Parathyroid adenoma (tissue), 2 donors: ENCODE measurements around the gene JMJD6.

Experiments used
- H2AFZ ChIP-seq: fragments of 300-600 bp; sonication (generic); one replicate; pipeline ENCODE4 v1.7.0; 2017; ENCODE audit warnings: antibody characterized with exemption, mild to moderate bottlenecking
- H3K27ac ChIP-seq: fragments of 300-600 bp; sonication (generic); one replicate; pipeline ENCODE4 v1.7.0; 2017
- H3K27me3 ChIP-seq: fragments of 300-600 bp; sonication (generic); one replicate; pipeline ENCODE4 v1.7.0; 2017; ENCODE audit warnings: low read length; ENCODE audit not compliant: control insufficient read depth, insufficient read depth
- H3K36me3 ChIP-seq: fragments of 300-600 bp; sonication (generic); one replicate; pipeline ENCODE4 v1.7.0; 2017; ENCODE audit warnings: low read length; ENCODE audit not compliant: control insufficient read depth, insufficient read depth
- H3K4me1 ChIP-seq: fragments of 300-600 bp; sonication (generic); one replicate; pipeline ENCODE4 v1.7.0; 2017; ENCODE audit warnings: control low read depth
- H3K4me2 ChIP-seq: fragments of 300-600 bp; sonication (generic); one replicate; pipeline ENCODE4 v1.7.0; 2017; ENCODE audit warnings: low read length
- H3K4me3 ChIP-seq: fragments of 300-600 bp; sonication (generic); one replicate; pipeline ENCODE4 v1.7.0; 2017; ENCODE audit warnings: low read depth, low read length
- H3K79me2 ChIP-seq: fragments of 300-600 bp; sonication (generic); one replicate; pipeline ENCODE4 v1.7.0; 2017; ENCODE audit warnings: control low read depth
- H3K9ac ChIP-seq: fragments of 300-600 bp; sonication (generic); one replicate; pipeline ENCODE4 v1.7.0; 2017; ENCODE audit warnings: mild to moderate bottlenecking
- H3K9me3 ChIP-seq: fragments of 300-600 bp; sonication (generic); one replicate; pipeline ENCODE4 v1.7.0; 2017; ENCODE audit warnings: low read length; ENCODE audit not compliant: control insufficient read depth
- CTCF ChIP-seq: fragments of 300-600 bp; sonication (generic); IDR thresholded peaks from one replicate; pipeline ENCODE4 v1.7.0; 2017; ENCODE audit warnings: antibody characterized with exemption, mild to moderate bottlenecking
- donor health status: primary hyperparathyroidism.

JMJD6 gene

DNA sequence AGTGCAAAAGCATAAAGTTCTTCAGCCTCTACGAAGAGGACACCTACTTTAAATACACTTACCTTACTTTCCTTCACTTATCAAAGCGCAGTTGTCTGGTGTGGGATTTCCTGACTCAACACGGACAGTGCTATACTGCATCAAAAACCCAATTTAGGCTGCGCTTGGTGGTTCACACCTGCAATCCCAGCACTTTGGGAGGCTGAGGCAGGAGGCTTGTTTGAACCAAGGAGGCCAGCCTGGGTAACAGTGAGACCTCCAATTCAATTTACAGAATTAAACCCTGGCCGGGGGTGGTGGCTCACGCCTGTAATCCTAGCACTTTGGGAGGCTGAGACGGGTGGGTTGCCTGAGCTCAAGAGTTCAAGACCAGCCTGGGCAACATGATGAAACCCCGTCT lies 4.1 kb downstream of the JMJD6 start:
- no peaks in the 10 kb centered on the region for H3K36me3 ChIP-seq
- peaks cover 7% of the 10 kb centered on the region for H3K4me1 ChIP-seq
- no peak overlapping the region for H2AFZ ChIP-seq
- no peak overlapping the region for H3K4me3 ChIP-seq
- no peaks in the 10 kb centered on the region for H3K27me3 ChIP-seq
- no peak overlapping the region for H3K4me2 ChIP-seq
- H3K79me2 ChIP-seq, result peaks cover 36% of the 10 kb centered on the region
- no peak overlapping the region for H3K27ac ChIP-seq
- no peak overlapping the region for H3K9ac ChIP-seq
- no peaks in the 10 kb centered on the region for H3K9me3 ChIP-seq
- no peak for TF ChIP-seq CTCF

DNA sequence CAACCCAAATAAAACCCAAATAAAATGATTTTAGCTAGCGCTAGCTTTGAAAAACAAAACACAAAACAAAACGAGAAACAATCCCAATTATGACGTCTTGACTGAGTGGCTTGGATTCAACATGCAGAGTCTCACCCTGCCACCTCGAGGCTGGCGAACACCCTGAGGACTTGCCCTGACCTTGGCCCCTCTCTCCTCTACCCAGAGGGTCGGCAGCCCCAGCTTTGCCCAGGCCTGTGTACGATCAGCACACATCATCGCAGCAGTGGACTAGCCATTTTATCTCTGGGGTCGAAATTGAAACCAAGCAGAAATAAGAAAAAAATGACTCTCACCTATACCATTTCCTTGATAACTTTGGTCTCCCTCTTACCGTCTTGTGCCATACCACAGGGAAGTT lies 4.9 kb downstream of the JMJD6 start:
- Histone ChIP-seq H3K4me2 (no peak overlapping the region), H3K9ac (no peak overlapping the region), H3K79me2 (peaks cover 35% of the 10 kb centered on the region), H3K36me3 (no peaks in the 10 kb centered on the region), H3K9me3 (no peaks in the 10 kb centered on the region), H3K27ac (no peak overlapping the region), H3K4me3 (no peak overlapping the region), H2AFZ (no peak overlapping the region), H3K27me3 (no peaks in the 10 kb centered on the region), H3K4me1 (peaks cover 7% of the 10 kb centered on the region)
- no peak for TF ChIP-seq CTCF

DNA sequence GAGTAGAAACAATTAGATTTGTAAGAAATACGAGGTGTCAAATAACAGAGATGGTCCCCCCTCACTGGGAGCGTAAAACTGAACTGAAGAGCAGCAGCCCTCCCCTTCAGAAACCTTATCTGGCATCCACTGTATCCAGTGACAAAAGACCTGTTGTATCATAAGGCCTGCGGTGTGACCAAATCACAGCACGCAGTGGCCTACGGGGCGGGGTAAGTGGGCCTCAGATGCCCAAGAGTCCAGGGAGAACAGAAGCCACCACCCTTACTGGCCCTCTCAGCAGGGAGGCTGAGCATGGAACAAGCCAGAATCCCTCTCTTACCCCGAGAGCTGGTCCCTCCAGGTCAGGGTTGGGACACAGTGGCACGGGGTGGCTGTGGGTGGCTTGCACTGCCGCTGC lies 5.5 kb downstream of the JMJD6 start:
- no peak overlapping the region for H2AFZ ChIP-seq
- no peaks in the 10 kb centered on the region for H3K27me3 ChIP-seq
- H3K79me2 ChIP-seq, result peaks cover 35% of the 10 kb centered on the region
- peaks cover 7% of the 10 kb centered on the region for H3K4me1 ChIP-seq
- no peak for TF ChIP-seq CTCF
- no peak overlapping the region for H3K27ac ChIP-seq
- H3K36me3 ChIP-seq, result no peaks in the 10 kb centered on the region
- no peaks in the 10 kb centered on the region for H3K9me3 ChIP-seq
- H3K4me3 ChIP-seq, result no peak overlapping the region
- no peak overlapping the region for H3K4me2 ChIP-seq
- H3K9ac ChIP-seq, result no peak overlapping the region

GRCh38 chr17:76720211-76720610 lies 6.2 kb downstream of the JMJD6 start:
- Histone ChIP-seq H2AFZ (no peak overlapping the region), H3K4me3 (no peak overlapping the region), H3K4me2 (no peak overlapping the region), H3K27me3 (no peaks in the 10 kb centered on the region), H3K4me1 (peaks cover 7% of the 10 kb centered on the region), H3K79me2 (peaks cover 33% of the 10 kb centered on the region), H3K36me3 (no peaks in the 10 kb centered on the region), H3K9me3 (no peaks in the 10 kb centered on the region), H3K27ac (no peak overlapping the region), H3K9ac (no peak overlapping the region)
- TF ChIP-seq CTCF, result no peak

GRCh38 chr17:76718516-76718915 lies 7.9 kb downstream of the JMJD6 start:
- no peaks in the 10 kb centered on the region for H3K9me3 ChIP-seq
- no peaks in the 10 kb centered on the region for H3K27me3 ChIP-seq
- no peaks in the 10 kb centered on the region for H3K4me1 ChIP-seq
- H3K27ac ChIP-seq, result no peak overlapping the region
- H3K4me3 ChIP-seq, result no peak overlapping the region
- H3K4me2 ChIP-seq, result no peak overlapping the region
- H2AFZ ChIP-seq, result no peak overlapping the region
- H3K9ac ChIP-seq, result no peak overlapping the region
- TF ChIP-seq CTCF, result no peak
- peaks cover 20% of the 10 kb centered on the region for H3K79me2 ChIP-seq
- no peaks in the 10 kb centered on the region for H3K36me3 ChIP-seq
